Activated CD4-positive, alpha-beta T cell treated with anti-CD3 and anti-CD28 coated beads, Interleukin-2, amount 10 ng/mL, durations not matched to agents 7 days and 5 days (primary cell): ENCODE results near the gene ASTN2. TPM values are rescaled to one million over a fixed set of nuclear protein-coding genes. Genes with fewer than 3 reads are reported as not detected.

Experiments
- CTCF ChIA-PET: fragments of 350-600 bp; sonication (Branson Sonifier 250); formaldehyde crosslinking; loops from one replicate; lab custom pipeline; 2021; ENCODE audit warnings: antibody characterized with exemption; lab: Charles Lee
- POLR2A ChIA-PET: fragments of 350-600 bp; sonication (Branson Sonifier 250); formaldehyde crosslinking; loops from one replicate; lab custom pipeline; 2021; ENCODE audit warnings: antibody characterized with exemption; lab: Charles Lee
- DNase-seq: peaks from one replicate; pipeline ENCODE4 v3.0.0-alpha.2; 2020
- H3K27ac Mint-ChIP-seq: one replicate; pipeline ENCODE4 v1.8.0; 2021; ENCODE audit warnings: mild to moderate bottlenecking, moderate library complexity, mixed read lengths
- H3K27me3 Mint-ChIP-seq: one replicate; pipeline ENCODE4 v1.8.0; 2021; ENCODE audit warnings: mixed read lengths
- H3K36me3 Mint-ChIP-seq: one replicate; pipeline ENCODE4 v1.8.0; 2021; ENCODE audit warnings: low read depth, mixed read lengths
- H3K4me1 Mint-ChIP-seq: one replicate; pipeline ENCODE4 v1.8.0; 2021; ENCODE audit warnings: mixed read lengths
- H3K4me3 Mint-ChIP-seq: one replicate; pipeline ENCODE4 v1.8.0; 2021; ENCODE audit warnings: mild to moderate bottlenecking, moderate library complexity, mixed read lengths
- H3K9me3 Mint-ChIP-seq: one replicate; pipeline ENCODE4 v1.8.0; 2021; ENCODE audit warnings: mixed read lengths
- total RNA-seq, 2 experiments: library from RNA; stranded (reverse); gene quantifications; one replicate each; pipeline ENCODE4 v1.2.3, GENCODE V29; 2021

ASTN2 gene
- total RNA-seq, 2 experiments from 2014 or later: 3.2 to 4.1 TPM

GRCh38 chr9:116403171-116403570 is 1011.7 kb downstream of the ASTN2 start:
- no peaks in the 10 kb centered on the region for H3K9me3 Mint-ChIP-seq
- POLR2A ChIA-PET: no interaction called here
- H3K36me3 Mint-ChIP-seq: no peaks in the 10 kb centered on the region
- no peaks in the 10 kb centered on the region for H3K4me1 Mint-ChIP-seq
- no peaks in the 10 kb centered on the region for H3K27me3 Mint-ChIP-seq
- H3K4me3 Mint-ChIP-seq: no peak overlapping the region
- no peak for DNase-seq
- no peak overlapping the region for H3K27ac Mint-ChIP-seq
- CTCF ChIA-PET: no interaction called here

GRCh38 chr9:116395699-116396037 is 1019.2 kb downstream of the ASTN2 start:
- Mint-ChIP-seq H3K27ac (no peak overlapping the region), H3K4me3 (no peak overlapping the region), H3K36me3 (no peaks in the 10 kb centered on the region), H3K4me1 (no peaks in the 10 kb centered on the region), H3K9me3 (no peaks in the 10 kb centered on the region), H3K27me3 (no peaks in the 10 kb centered on the region)
- POLR2A ChIA-PET: no interaction called here
- CTCF ChIA-PET: no interaction called here
- no peak for DNase-seq

GRCh38 chr9:116394894-116395698 is 1019.8 kb downstream of the ASTN2 start:
- Mint-ChIP-seq H3K9me3 (no peaks in the 10 kb centered on the region), H3K36me3 (no peaks in the 10 kb centered on the region), H3K27me3 (no peaks in the 10 kb centered on the region), H3K4me3 (no peak overlapping the region), H3K4me1 (no peaks in the 10 kb centered on the region), H3K27ac (no peak overlapping the region)
- ChIA-PET POLR2A (no interaction called here), CTCF (no interaction called here)
- DNase-seq: no peak

GRCh38 chr9:116394070-116394469 is 1020.8 kb downstream of the ASTN2 start:
- H3K36me3 Mint-ChIP-seq: no peaks in the 10 kb centered on the region
- ChIA-PET POLR2A (no interaction called here), CTCF (no interaction called here)
- H3K27me3 Mint-ChIP-seq: no peaks in the 10 kb centered on the region
- no peaks in the 10 kb centered on the region for H3K4me1 Mint-ChIP-seq
- no peaks in the 10 kb centered on the region for H3K9me3 Mint-ChIP-seq
- no peak for DNase-seq
- no peak overlapping the region for H3K4me3 Mint-ChIP-seq
- H3K27ac Mint-ChIP-seq: no peak overlapping the region

GRCh38 chr9:116393198-116393597 is 1021.7 kb downstream of the ASTN2 start:
- no peaks in the 10 kb centered on the region for H3K27me3 Mint-ChIP-seq
- no peaks in the 10 kb centered on the region for H3K36me3 Mint-ChIP-seq
- no peaks in the 10 kb centered on the region for H3K4me1 Mint-ChIP-seq
- POLR2A ChIA-PET: no interaction called here
- H3K4me3 Mint-ChIP-seq: no peak overlapping the region
- H3K27ac Mint-ChIP-seq: no peak overlapping the region
- CTCF ChIA-PET: interaction anchor here (1.0 kb wide), 1 partner anchor 13 kb away, joined by 3 read pairs; no protein-coding TSS in a partner anchor
- no peak for DNase-seq
- no peaks in the 10 kb centered on the region for H3K9me3 Mint-ChIP-seq

GRCh38 chr9:116391306-116391900 is 1023.5 kb downstream of the ASTN2 start:
- ChIA-PET CTCF (interaction anchor here (1.4 kb wide), 1 partner anchor 12 kb away, joined by 3 read pairs; no protein-coding TSS in a partner anchor), POLR2A (no interaction called here)
- Mint-ChIP-seq H3K27ac (no peak overlapping the region), H3K4me1 (peaks cover 1% of the 10 kb centered on the region), H3K9me3 (no peaks in the 10 kb centered on the region), H3K4me3 (no peak overlapping the region), H3K27me3 (no peaks in the 10 kb centered on the region), H3K36me3 (no peaks in the 10 kb centered on the region)
- DNase-seq: no peak

DNA sequence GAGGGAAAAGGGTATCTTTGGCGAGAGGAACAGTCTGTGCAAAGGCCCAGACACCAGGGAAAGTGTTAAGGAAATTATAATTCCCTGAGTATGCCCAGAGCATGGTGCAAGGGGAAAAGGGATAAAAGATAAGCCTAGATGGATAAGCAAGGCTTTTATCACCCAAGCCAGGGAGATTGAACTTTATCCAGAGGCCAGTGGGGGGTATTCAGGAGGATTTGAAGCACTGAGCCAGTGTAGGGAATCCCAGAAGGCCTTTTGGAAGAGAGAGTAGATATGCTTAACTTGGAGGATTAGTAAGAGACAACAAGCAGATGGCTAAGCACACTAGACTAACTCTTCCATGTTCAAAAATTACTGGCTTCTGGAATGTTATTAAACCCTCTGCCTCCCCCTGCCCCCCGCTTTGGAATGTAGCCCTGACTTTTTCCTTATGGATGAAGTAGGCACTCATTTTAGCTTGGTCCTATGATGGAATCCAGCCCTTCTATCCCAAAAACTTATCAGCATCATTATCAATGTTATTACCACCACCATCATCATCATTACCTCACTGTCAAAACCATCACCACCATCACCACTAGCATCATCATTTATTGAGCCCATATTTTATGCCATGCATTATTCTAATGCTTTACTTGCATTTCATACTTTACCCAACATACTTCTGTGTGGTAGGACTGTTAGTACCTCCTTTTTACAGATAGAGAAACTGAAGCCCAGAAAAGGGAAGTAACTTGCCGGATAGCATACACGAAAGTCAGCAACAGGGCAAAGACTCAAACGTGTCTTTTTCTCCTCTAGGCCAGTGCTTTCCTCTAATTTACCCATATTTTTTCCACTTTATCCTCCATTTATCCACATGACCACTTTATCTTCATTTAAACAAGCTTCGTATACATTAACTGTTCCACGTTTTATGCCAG is 1024.3 kb downstream of the ASTN2 start:
- ChIA-PET POLR2A (no interaction called here), CTCF (interaction anchor here (1.4 kb wide), 1 partner anchor 11 kb away, joined by 3 read pairs; no protein-coding TSS in a partner anchor)
- peaks cover 1% of the 10 kb centered on the region for H3K4me1 Mint-ChIP-seq

DNA sequence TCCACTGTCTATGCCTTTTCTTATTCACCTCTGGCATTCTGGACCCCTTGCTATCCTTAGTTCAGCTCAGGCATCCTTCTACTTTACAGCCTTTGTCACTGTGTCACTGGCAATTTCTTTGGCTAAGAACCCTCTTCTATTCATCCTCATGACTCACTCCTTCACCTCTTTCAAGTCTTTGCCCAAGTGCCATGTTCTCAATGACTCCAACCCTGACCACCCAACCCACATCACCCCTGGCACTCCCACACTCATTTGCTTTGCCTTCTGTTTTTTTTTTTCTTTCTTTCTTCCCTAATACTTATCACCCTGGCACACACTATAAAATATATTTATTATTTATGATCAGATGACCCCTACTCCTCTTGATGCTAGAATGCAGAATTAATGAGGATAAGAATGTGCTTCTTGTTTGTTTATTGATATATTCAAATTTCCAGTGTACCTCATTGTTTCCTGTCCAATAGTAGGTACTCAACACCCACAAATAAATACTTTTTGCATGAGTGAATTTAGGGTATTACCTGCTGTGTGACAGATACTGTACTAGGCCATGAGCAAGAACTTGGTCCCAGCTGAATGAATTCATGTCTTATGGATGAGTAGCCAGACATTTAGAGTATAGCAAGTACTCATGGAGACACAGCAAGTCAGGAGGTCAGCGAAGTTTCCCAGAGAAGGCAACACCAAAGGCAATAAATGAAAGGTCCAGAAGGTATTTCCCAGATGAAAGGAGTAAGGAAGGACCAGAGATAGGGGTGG is 1025.1 kb downstream of the ASTN2 start:
- Mint-ChIP-seq H3K4me3 (no peak overlapping the region), H3K4me1 (peaks cover 1% of the 10 kb centered on the region), H3K36me3 (no peaks in the 10 kb centered on the region), H3K27ac (no peak overlapping the region), H3K27me3 (no peaks in the 10 kb centered on the region), H3K9me3 (no peaks in the 10 kb centered on the region)
- CTCF ChIA-PET: interaction anchor here (0.7 kb wide), 1 partner anchor 27 kb away, joined by 3 read pairs; no protein-coding TSS in a partner anchor
- no peak for DNase-seq
- POLR2A ChIA-PET: no interaction called here

More for the DNA sequence above, 1024.3 kb downstream of the ASTN2 start:
- no peak for DNase-seq
- Mint-ChIP-seq H3K9me3 (no peaks in the 10 kb centered on the region), H3K36me3 (no peaks in the 10 kb centered on the region), H3K4me3 (no peak overlapping the region), H3K27ac (no peak overlapping the region), H3K27me3 (no peaks in the 10 kb centered on the region)

DNA sequence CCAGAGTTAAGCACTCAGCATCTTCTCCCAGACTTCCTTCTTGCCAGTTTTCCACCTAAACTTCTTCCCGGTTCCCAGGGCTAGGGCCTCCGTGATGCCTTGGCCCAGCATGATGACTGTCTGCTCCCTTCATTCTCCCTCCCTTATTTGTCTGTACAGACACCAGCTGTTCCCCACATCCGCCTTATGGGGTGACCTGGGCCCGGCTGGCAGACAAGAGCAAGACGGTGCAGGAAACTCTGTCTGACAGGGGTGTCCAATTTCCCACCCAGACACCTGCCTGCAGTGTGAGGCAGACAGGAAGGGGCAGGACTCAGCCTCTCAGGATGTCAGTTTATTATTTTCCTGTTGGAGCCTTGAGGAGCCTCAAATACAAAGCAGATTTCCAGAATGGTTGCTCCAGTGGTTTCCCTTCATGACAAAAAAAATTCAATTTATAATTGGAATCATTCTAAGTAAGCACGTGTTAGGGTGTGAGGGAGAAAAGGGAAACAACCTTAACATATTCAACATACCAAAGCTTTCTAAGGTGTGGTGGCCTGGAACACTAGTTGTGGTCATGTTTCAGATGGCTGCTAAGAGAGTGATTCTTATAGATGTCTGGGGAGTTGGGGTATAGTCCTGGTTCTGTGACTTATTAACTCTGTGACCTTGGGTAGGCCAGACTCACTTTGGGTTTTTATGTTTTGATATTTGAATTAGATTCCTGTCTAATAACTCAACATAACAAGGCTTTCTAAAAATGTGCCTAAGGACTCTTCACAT is 1026.7 kb downstream of the ASTN2 start:
- no peaks in the 10 kb centered on the region for H3K27me3 Mint-ChIP-seq
- POLR2A ChIA-PET: no interaction called here
- no peak for DNase-seq
- no peaks in the 10 kb centered on the region for H3K36me3 Mint-ChIP-seq
- CTCF ChIA-PET: no interaction called here
- H3K4me1 Mint-ChIP-seq: peaks cover 1% of the 10 kb centered on the region
- H3K9me3 Mint-ChIP-seq: no peaks in the 10 kb centered on the region
- H3K4me3 Mint-ChIP-seq: no peak overlapping the region
- no peak overlapping the region for H3K27ac Mint-ChIP-seq

GRCh38 chr9:116383936-116384335 is 1030.9 kb downstream of the ASTN2 start:
- H3K36me3 Mint-ChIP-seq: no peaks in the 10 kb centered on the region

DNA sequence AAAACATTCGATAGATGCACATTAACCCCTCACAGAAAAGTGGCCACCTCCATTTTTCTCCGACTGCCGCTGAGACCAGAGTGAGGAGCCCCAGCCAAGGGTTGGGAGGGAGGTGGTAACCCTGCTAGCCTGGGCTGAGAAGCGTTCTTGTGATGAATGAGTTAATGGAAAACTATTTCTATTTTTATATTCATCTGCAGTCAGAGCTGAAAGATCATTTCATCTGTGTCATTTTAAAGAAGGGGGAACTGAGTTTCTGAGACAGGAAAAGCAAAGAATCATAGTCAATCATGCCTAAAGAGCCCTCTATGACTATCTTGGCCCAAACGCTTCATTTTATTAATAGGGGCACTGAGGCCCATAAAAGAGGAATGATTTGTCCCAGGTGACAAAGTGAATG is 1031.7 kb downstream of the ASTN2 start:
- no peaks in the 10 kb centered on the region for H3K36me3 Mint-ChIP-seq
- no peak overlapping the region for H3K4me3 Mint-ChIP-seq
- H3K27me3 Mint-ChIP-seq: no peaks in the 10 kb centered on the region
- no peak overlapping the region for H3K27ac Mint-ChIP-seq
- peaks cover 1% of the 10 kb centered on the region for H3K4me1 Mint-ChIP-seq
- no peaks in the 10 kb centered on the region for H3K9me3 Mint-ChIP-seq
- ChIA-PET CTCF (no interaction called here), POLR2A (no interaction called here)
- no peak for DNase-seq

More at GRCh38 chr9:116383936-116384335, 1030.9 kb downstream of the ASTN2 start:
- peaks cover 1% of the 10 kb centered on the region for H3K4me1 Mint-ChIP-seq
- no peak for DNase-seq
- POLR2A ChIA-PET: no interaction called here
- no peak overlapping the region for H3K27ac Mint-ChIP-seq
- H3K27me3 Mint-ChIP-seq: no peaks in the 10 kb centered on the region
- CTCF ChIA-PET: no interaction called here
- no peak overlapping the region for H3K4me3 Mint-ChIP-seq
- no peaks in the 10 kb centered on the region for H3K9me3 Mint-ChIP-seq

- Mint-ChIP-seq H3K27ac (no peak overlapping the region), H3K4me1 (no peaks in the 10 kb centered on the region), H3K9me3 (no peaks in the 10 kb centered on the region), H3K27me3 (no peaks in the 10 kb centered on the region), H3K4me3 (no peak overlapping the region), H3K36me3 (no peaks in the 10 kb centered on the region)
- DNase-seq: no peak
- POLR2A ChIA-PET: no interaction called here
- CTCF ChIA-PET: no interaction called here
Measured at GRCh38 chr9:116382053-116382452, 1032.8 kb downstream of the ASTN2 start.
